Measurements from ENCODE around the gene TP53TG5. TPM values are rescaled to one million over a fixed set of nuclear protein-coding genes. Genes with fewer than 3 reads are reported as not detected.

TP53TG5 gene
- total and polyA plus RNA-seq, 2 donors (not counting 1 experiment from before 2014, with no cell fraction given) = 0.14 TPM; not detected in 1

DNA sequence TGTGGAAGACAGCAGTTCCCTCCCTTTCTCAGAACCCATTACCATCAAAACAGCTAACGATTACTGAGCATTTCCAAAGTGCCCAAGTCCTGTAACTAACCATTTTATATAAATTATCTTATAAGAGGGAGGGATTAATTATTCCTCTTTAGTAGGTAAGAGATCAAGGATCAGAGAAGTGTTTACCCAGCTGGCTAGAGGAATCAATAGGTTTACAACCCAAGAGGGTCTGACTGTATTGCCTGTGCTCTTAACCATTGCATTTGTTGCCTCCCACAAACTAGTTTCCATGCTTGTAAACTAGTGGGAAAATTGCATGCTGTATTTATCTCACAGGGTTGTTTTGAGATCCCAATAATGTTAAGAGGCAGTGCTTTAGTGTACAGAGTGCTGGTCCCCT lies 26.3 kb upstream of the TP53TG5 start:
- Histone ChIP-seq H4K20me1 (ENCODE audit: control insufficient read depth, extremely low read depth, insufficient read depth, low read length) (no peaks in the 10 kb centered on the region), H2AFZ (ENCODE audit: low read length) (no peak overlapping the region), H3K9ac (ENCODE audit: insufficient read depth, low read length) (no peak overlapping the region), H3K4me1 (ENCODE audit: control insufficient read depth, extremely low read depth, insufficient read depth, low read length) (peaks cover 3% of the 10 kb centered on the region), H3K27me3 (ENCODE audit: control insufficient read depth, insufficient read depth, low read length) (no peaks in the 10 kb centered on the region), H3K4me3 (replicated peaks in 1 of 4; ENCODE audit: control extremely low read depth in 1 of 4, insufficient read depth in 1 of 4, low read depth in 3 of 4, low read length in 4 of 4) (no peak overlapping the region), H3K36me3 (ENCODE audit: control insufficient read depth, insufficient read depth, low read length) (no peaks in the 10 kb centered on the region), H3K27ac (ENCODE audit: insufficient read depth, low read length) (no peak overlapping the region), H3K9me3 (ENCODE audit: control insufficient read depth, insufficient read depth, low read depth, low read length) (no peaks in the 10 kb centered on the region), H3K79me2 (ENCODE audit: control insufficient read depth, insufficient read depth, low read length) (no peaks in the 10 kb centered on the region), H3K4me2 (ENCODE audit: extremely low read depth, insufficient read depth, low read length) (no peak overlapping the region)
- no peak for TF ChIP-seq CTCF (conservative IDR thresholded peaks at IDR 0.05 in 1 of 2, IDR thresholded peaks at IDR 0.05 in 1 of 2; ENCODE audit: low read depth in 1 of 2, low read length in 2 of 2)
- TF ChIP-seq EZH2 (IDR thresholded peaks at IDR 0.05; ENCODE audit: low read length, missing control alignments) = no peak
- DNase-seq (ENCODE audit: low read depth in 2 of 2) = no peak

DNA sequence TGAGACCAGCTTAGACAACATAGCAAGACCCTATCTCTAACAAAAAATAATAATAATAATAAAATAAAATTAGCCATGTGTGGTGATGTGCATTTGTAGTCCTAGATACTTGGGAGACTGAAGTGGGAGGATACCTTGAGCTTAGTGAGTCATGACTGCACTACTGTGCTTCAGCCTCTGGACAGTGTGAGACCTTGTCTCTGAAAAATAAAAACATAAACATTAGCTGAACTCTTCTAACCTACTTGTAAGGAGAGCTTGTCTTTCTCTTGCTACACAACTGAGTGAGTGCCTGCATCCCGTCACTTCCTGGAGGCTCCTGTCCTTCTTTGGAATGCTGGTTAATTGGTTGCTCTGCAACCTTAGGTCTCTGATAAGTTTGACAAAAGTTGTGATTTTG lies 24.8 kb upstream of the TP53TG5 start:
- no peak overlapping the region for H3K4me2 ChIP-seq (ENCODE audit: extremely low read depth, insufficient read depth, low read length)
- peaks cover 3% of the 10 kb centered on the region for H3K4me1 ChIP-seq (ENCODE audit: control insufficient read depth, extremely low read depth, insufficient read depth, low read length)
- no peaks in the 10 kb centered on the region for H3K9me3 ChIP-seq (ENCODE audit: control insufficient read depth, insufficient read depth, low read depth, low read length)
- H4K20me1 ChIP-seq (ENCODE audit: control insufficient read depth, extremely low read depth, insufficient read depth, low read length) = no peaks in the 10 kb centered on the region
- H3K36me3 ChIP-seq (ENCODE audit: control insufficient read depth, insufficient read depth, low read length) = no peaks in the 10 kb centered on the region
- no peak overlapping the region for H3K9ac ChIP-seq (ENCODE audit: insufficient read depth, low read length)
- no peak overlapping the region for H3K27ac ChIP-seq (ENCODE audit: insufficient read depth, low read length)
- no peaks in the 10 kb centered on the region for H3K79me2 ChIP-seq (ENCODE audit: control insufficient read depth, insufficient read depth, low read length)
- no peak for DNase-seq (ENCODE audit: low read depth in 2 of 2)
- no peak overlapping the region for H2AFZ ChIP-seq (ENCODE audit: low read length)
- H3K27me3 ChIP-seq (ENCODE audit: control insufficient read depth, insufficient read depth, low read length) = no peaks in the 10 kb centered on the region
- TF ChIP-seq CTCF (conservative IDR thresholded peaks at IDR 0.05 in 1 of 2, IDR thresholded peaks at IDR 0.05 in 1 of 2; ENCODE audit: low read depth in 1 of 2, low read length in 2 of 2) (no peak), EZH2 (IDR thresholded peaks at IDR 0.05; ENCODE audit: low read length, missing control alignments) (no peak)
- no peak overlapping the region for H3K4me3 ChIP-seq (replicated peaks in 1 of 4; ENCODE audit: control extremely low read depth in 1 of 4, insufficient read depth in 1 of 4, low read depth in 3 of 4, low read length in 4 of 4)

GRCh38 chr20:45400346-45401031 lies 22.4 kb upstream of the TP53TG5 start:
- Histone ChIP-seq H3K4me2 (ENCODE audit: extremely low read depth, insufficient read depth, low read length) (no peak overlapping the region), H3K4me3 (replicated peaks in 1 of 4; ENCODE audit: control extremely low read depth in 1 of 4, insufficient read depth in 1 of 4, low read depth in 3 of 4, low read length in 4 of 4) (no peak overlapping the region)

More at GRCh38 chr20:45400346-45401031, 22.4 kb upstream of the TP53TG5 start:
- Histone ChIP-seq H4K20me1 (ENCODE audit: control insufficient read depth, extremely low read depth, insufficient read depth, low read length) (no peaks in the 10 kb centered on the region), H3K79me2 (ENCODE audit: control insufficient read depth, insufficient read depth, low read length) (no peaks in the 10 kb centered on the region), H3K27me3 (ENCODE audit: control insufficient read depth, insufficient read depth, low read length) (no peaks in the 10 kb centered on the region), H3K4me1 (ENCODE audit: control insufficient read depth, extremely low read depth, insufficient read depth, low read length) (no peaks in the 10 kb centered on the region), H3K36me3 (ENCODE audit: control insufficient read depth, insufficient read depth, low read length) (no peaks in the 10 kb centered on the region), H3K9me3 (ENCODE audit: control insufficient read depth, insufficient read depth, low read depth, low read length) (no peaks in the 10 kb centered on the region), H2AFZ (ENCODE audit: low read length) (no peak overlapping the region), H3K9ac (ENCODE audit: insufficient read depth, low read length) (no peak overlapping the region), H3K27ac (ENCODE audit: insufficient read depth, low read length) (no peak overlapping the region)
- DNase-seq (ENCODE audit: low read depth in 2 of 2) = no peak
- TF ChIP-seq CTCF (conservative IDR thresholded peaks at IDR 0.05 in 1 of 2, IDR thresholded peaks at IDR 0.05 in 1 of 2; ENCODE audit: low read depth in 1 of 2, low read length in 2 of 2) (no peak), EZH2 (IDR thresholded peaks at IDR 0.05; ENCODE audit: low read length, missing control alignments) (no peak)

Measured in fibroblast of lung (primary cell).